Panc1 (cell line): ENCODE data around the gene LATS1.

Experiments used
- POLR2AphosphoS5 ChIP-seq: IDR thresholded peaks from 2 replicates; pipeline ENCODE4 v1.6.1; 2012; ENCODE audit warnings: mild to moderate bottlenecking, low read depth, low read length, moderate library complexity
- SIN3A ChIP-seq: IDR thresholded peaks from 2 replicates; pipeline ENCODE4 v1.6.1; 2012; ENCODE audit warnings: low read depth, mild to moderate bottlenecking, low read length, moderate library complexity, borderline replicate concordance; ENCODE audit not compliant: insufficient read depth
- TCF7L2 ChIP-seq: IDR thresholded peaks from 2 replicates; pipeline ENCODE4 v1.6.1; 2011; ENCODE audit warnings: mild to moderate bottlenecking, low read depth, low read length, inconsistent platforms
- TF ChIP-seq, protein P1 (sequence below): fragments of 450-650 bp; IDR thresholded peaks from 2 replicates; pipeline ENCODE4 v1.5.1; 2017; ENCODE audit warnings: mild to moderate bottlenecking
- TF ChIP-seq, protein P2 (sequence below), 2 experiments: IDR thresholded peaks; 2 replicates each; pipeline ENCODE4 v1.6.1; 2011 to 2012; ENCODE audit warnings: low read depth in 2 of 2, control low read depth in 1 of 2, low read length in 1 of 2, mild to moderate bottlenecking in 1 of 2, moderate library complexity in 1 of 2; ENCODE audit not compliant: insufficient read depth in 1 of 2

DNA sequence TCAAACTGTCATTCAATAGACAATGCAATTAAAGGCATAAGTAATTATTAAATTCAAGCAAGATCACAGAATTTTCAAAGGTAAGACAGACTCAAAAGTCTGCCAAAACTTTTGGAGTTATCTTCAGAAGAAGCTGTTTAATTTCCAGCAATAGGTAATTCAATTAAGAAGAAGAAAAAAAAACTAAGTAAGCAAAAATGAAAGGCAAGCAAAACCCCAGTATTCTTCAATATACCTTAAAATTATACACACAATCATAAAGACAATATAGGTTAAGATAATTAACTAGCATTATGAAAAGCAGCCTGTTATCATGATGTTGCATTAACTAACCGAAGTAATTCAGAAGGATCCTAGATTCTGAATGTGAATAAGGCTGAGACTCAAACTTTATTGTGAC lies 3.5 kb downstream of the LATS1 start:
- TF ChIP-seq, protein P1, sequence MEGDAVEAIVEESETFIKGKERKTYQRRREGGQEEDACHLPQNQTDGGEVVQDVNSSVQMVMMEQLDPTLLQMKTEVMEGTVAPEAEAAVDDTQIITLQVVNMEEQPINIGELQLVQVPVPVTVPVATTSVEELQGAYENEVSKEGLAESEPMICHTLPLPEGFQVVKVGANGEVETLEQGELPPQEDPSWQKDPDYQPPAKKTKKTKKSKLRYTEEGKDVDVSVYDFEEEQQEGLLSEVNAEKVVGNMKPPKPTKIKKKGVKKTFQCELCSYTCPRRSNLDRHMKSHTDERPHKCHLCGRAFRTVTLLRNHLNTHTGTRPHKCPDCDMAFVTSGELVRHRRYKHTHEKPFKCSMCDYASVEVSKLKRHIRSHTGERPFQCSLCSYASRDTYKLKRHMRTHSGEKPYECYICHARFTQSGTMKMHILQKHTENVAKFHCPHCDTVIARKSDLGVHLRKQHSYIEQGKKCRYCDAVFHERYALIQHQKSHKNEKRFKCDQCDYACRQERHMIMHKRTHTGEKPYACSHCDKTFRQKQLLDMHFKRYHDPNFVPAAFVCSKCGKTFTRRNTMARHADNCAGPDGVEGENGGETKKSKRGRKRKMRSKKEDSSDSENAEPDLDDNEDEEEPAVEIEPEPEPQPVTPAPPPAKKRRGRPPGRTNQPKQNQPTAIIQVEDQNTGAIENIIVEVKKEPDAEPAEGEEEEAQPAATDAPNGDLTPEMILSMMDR = no peak
- no peak for TF ChIP-seq SIN3A
- no peak for TF ChIP-seq TCF7L2
- no peak for TF ChIP-seq POLR2AphosphoS5
- TF ChIP-seq, protein P2, sequence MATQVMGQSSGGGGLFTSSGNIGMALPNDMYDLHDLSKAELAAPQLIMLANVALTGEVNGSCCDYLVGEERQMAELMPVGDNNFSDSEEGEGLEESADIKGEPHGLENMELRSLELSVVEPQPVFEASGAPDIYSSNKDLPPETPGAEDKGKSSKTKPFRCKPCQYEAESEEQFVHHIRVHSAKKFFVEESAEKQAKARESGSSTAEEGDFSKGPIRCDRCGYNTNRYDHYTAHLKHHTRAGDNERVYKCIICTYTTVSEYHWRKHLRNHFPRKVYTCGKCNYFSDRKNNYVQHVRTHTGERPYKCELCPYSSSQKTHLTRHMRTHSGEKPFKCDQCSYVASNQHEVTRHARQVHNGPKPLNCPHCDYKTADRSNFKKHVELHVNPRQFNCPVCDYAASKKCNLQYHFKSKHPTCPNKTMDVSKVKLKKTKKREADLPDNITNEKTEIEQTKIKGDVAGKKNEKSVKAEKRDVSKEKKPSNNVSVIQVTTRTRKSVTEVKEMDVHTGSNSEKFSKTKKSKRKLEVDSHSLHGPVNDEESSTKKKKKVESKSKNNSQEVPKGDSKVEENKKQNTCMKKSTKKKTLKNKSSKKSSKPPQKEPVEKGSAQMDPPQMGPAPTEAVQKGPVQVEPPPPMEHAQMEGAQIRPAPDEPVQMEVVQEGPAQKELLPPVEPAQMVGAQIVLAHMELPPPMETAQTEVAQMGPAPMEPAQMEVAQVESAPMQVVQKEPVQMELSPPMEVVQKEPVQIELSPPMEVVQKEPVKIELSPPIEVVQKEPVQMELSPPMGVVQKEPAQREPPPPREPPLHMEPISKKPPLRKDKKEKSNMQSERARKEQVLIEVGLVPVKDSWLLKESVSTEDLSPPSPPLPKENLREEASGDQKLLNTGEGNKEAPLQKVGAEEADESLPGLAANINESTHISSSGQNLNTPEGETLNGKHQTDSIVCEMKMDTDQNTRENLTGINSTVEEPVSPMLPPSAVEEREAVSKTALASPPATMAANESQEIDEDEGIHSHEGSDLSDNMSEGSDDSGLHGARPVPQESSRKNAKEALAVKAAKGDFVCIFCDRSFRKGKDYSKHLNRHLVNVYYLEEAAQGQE (IDR thresholded peaks at IDR 0.05; ENCODE audit: insufficient read depth in 1 of 2, low read depth in 2 of 2, low read length in 1 of 2) = no peak
